Embryonic facial prominence (tissue), 1 donor: Measurements from ENCODE around the gene TMEM208.

Experiments
- DNase-seq: peaks from one replicate; pipeline ENCODE4 v3.0.0-alpha.2; 2016; ENCODE audit errors: extremely low spot score

The TMEM208 gene

GRCh38 chr16:67191995-67192681 is 34.8 kb upstream of the TMEM208 start, which contains the start of gene E2F4:
TSS of gene E2F4 (plus strand) at chr16:67192155. CDS start at chr16:67192228, 73 bp downstream.
- DNase-seq, result peak; percentile 82

DNA sequence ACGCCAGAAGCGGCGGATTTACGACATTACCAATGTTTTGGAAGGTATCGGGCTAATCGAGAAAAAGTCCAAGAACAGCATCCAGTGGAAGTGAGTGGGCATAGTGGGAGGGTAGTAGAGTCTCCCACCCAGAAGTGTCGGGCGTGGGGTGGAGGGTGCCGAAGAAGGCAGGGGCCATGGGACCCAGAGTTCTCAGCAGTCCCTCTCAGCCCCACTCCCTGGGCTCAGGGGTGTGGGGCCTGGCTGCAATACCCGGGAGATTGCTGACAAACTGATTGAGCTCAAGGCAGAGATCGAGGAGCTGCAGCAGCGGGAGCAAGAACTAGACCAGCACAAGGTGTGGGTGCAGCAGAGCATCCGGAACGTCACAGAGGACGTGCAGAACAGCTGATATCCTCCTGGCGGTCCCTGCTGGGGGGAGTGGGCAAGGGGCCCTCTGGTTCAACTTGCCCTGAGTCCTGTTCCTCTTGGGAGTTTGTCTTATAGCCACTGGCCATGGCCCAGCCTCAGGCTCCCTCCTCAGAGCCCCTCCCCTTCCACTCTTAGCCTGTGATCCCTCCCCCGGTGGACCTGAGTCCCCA is 34.1 kb upstream of the TMEM208 start:
- DNase-seq, result no peak

DNA sequence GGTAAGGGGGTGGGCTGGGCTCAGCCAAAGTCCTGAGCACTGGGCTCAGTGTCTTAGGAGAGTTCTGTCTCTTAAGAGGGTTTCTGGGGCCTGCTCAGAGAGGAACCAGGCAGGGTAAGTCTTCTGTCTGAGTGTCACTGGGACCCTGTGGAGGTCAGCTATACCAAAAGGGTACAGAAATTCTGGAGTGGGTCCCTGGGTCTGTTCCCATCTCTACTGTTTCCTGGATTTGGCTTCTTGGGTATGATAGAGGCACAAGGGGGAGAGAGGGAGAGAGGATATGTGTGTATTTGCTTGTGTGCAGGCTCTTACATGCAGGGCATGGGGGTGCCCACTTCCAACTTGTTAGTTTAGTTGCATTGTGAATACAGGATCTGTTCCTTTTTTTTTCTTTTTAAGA is 33.4 kb upstream of the TMEM208 start:
- no peak for DNase-seq

- no peak for DNase-seq
Observed at GRCh38 chr16:67194260-67194659, 32.7 kb upstream of the TMEM208 start.

DNA sequence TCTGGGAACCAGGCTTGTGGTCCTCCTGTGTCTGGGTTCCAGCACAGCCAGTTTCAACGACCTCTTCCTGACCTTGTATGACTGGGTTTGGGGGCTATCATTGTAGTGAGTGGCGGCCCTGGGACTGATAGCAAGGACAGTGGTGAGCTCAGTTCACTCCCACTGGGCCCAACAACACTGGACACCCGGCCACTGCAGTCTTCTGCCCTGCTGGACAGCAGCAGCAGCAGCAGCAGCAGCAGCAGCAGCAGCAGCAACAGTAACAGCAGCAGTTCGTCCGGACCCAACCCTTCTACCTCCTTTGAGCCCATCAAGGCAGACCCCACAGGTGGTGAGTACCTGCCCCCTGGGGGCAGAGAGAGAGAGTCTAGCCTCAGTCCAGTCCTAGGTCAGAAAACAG is 31.3 kb upstream of the TMEM208 start:
- DNase-seq, result no peak

GRCh38 chr16:67196881-67197280 is 30.0 kb upstream of the TMEM208 start:
- DNase-seq, result no peak

DNA sequence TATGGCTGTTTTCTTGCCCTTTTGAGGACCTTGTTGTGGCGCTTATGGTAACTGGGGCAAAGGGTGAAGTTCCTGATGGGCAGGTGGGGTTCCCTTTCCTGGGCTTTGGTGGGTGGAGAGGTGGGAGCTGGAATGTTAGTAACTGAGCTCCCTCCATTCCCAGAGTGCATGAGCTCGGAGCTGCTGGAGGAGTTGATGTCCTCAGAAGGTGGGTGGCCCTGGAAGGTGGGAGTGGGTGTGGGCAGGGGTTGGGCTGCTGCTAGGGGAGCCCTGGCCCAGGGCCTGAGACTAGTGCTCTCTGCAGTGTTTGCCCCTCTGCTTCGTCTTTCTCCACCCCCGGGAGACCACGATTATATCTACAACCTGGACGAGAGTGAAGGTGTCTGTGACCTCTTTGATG is 29.2 kb upstream of the TMEM208 start:
- DNase-seq, result no peak

- no peak for DNase-seq
Observed at GRCh38 chr16:67198238-67198734, 28.6 kb upstream of the TMEM208 start.

GRCh38 chr16:67199011-67199807 is 27.7 kb upstream of the TMEM208 start, which contains the start of gene ELMO3:
TSS of gene ELMO3 (plus strand) at chr16:67199131. CDS start at chr16:67199327, 196 bp downstream.
- DNase-seq, result no peak

DNA sequence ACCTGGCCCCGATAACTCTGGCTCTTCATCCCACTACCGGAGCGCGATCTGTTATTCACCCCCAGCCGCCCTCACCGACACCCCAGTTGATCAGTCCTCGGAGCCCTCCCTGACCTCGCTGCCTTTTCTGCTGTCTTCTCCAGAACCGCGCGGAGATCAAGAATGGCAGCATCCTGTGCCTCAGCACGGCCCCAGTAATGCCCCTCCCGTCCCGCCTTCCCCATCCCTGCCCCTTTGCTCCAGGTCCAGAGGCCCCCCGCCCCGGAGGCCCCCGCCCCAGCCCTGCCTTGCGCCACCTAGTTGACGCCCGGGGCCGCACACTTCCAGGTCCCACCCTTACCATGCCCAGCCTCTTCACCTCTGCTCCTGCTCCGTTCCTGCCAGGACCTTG is 27.1 kb upstream of the TMEM208 start:
- no peak for DNase-seq

- no peak for DNase-seq
Observed at GRCh38 chr16:67200491-67200890, 26.4 kb upstream of the TMEM208 start.

DNA sequence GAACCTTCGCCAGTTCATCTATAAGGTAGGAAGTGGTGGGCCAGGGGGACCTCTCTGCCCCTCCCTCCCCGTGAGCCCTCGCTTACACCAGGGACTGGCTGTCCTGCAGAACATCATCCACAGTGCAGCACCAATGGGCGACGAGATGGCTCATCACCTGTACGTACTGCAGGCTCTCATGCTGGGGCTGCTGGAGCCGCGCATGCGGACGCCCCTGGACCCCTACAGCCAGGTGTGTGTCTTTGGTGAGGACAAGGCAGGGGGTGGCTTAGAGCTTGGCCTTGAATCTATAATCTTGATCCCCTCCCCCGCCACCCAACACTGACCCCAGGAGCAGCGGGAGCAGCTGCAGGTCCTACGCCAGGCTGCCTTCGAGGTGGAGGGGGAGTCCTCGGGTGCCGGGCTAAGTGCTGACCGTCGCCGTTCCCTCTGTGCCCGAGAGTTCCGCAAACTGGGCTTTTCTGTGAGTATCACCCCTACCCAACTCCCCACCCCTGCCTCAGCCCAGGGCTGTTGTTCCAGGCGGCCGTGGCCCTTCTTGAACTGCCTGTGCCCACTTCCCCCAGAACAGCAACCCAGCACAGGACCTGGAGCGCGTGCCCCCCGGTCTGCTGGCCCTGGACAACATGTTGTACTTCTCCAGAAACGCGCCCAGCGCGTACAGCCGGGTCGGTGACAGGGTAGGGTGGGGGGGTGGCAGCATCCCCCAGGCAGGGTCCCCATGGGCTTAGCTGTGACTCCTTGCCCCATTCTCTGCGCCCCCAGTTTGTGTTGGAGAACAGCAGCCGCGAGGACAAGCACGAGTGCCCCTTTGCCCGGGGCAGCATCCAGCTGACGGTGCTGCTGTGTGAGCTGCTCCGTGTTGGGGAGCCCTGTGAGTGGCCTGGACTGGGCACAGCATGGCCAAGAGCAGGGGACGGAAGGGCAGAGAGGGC is 25.3 kb upstream of the TMEM208 start:
- DNase-seq, result no peak

GRCh38 chr16:67202426-67202825 is 24.5 kb upstream of the TMEM208 start:
- DNase-seq, result no peak

DNA sequence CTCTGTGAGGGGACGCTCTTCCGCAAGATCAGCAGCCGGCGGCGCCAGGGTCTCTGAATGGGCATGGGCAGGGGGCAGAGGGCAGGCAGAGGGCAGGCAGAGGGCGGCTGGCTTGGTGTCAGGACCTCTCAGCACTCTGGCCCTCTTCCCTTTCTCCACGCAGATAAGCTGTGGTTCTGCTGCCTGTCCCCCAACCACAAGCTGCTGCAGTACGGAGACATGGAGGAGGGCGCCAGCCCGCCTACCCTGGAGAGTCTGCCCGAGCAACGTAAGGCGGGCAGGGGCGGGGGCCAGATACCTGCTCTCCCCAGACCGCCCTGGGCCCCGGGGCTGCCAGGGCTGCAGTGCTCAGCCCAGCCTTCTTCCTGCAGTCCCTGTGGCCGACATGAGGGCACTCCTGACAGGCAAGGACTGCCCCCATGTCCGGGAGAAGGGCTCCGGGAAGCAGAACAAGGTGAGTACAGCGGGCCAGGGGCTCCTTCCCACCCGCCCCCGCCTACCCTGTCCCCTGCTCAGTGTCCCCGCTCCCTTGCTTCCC is 23.9 kb upstream of the TMEM208 start:
- DNase-seq, result no peak

DNA sequence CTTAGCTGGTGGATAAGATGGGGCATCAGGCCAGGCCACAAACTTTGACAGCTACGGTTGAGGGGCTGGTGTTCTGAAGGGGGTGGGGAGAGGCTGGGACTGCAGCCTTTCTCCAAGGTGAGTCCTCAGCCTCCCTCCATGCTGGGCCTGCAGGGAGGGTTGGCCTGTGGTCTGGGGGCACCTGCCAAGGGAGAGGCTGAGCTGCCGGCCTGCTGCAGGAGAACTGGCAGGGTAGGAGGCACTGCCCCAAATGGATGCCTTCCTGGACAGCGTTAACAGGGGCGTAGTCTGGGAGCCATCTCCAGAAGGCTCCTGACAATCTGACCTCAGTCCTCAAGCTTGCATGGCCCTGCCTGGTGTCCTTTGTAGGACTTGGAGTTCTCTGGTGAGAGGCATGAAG is 22.9 kb upstream of the TMEM208 start:
- no peak for DNase-seq

GRCh38 chr16:67206129-67206837 is 20.6 kb upstream of the TMEM208 start:
- no peak for DNase-seq

DNA sequence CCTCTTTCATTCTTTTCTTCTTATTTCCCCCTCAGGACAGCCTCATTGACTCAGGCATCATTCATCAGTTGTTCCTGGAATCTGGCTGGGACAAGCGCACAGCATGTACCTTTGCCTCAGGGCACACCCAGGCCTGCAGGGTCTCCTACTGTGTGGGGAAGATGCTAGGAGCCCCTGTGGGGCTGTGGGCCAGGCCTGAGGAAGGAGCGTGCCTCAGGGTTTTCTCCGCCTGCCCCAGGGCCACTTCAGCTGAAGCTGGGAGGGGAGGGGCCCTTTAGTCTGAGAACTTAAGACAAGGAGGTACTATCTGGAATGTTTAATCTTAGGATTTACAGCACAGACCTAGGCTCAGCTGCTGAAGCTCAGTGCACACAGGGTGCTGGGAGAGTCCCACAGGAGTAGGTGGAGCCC is 20.1 kb upstream of the TMEM208 start:
- no peak for DNase-seq

GRCh38 chr16:67207249-67208091 is 19.5 kb upstream of the TMEM208 start:
- DNase-seq, result no peak

DNA sequence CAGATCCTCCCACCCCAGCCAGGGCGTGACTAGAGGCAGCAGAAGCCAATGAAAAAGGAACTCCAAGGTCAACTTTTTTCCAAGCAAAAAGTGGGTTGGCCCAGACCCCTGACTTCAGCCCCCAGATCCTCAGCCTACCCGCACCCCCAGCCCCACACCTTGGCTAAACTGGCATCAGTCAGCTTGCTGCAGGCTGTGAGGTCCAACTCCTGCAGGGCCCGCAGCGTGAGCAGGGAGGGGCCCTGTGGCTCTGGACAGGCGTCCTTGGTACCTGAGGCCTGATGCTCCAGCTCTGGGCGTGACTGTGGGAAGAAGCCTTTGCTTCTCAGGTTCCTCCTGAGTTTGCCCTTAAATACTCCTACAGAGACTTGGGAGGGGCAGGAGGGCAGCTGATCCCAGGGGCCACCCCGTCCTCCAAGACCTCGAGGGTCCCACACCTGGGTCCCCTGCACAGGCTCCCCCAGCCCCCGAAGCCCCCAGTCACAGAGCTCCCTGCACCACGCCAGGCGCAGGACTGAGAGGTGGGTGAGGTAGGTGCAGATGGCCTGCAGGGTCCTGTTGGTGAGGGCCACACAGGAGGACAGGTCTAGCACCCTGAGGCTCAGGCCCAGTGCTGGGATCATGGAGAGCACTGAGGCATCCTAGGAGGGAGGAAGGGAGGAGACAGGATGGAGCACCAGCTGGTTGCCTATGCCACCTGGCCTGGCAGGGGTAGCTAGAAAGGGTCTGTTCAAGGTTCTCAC is 18.6 kb upstream of the TMEM208 start:
- DNase-seq, result no peak
